ENCODE results near the gene MROH2A.

GRCh38 chr2:233824373-233824772 lies 46.2 kb downstream of the MROH2A start:
- TF ChIP-seq CTCF (IDR thresholded peaks at IDR 0.05 in 8 of 11, conservative IDR thresholded peaks at IDR 0.05 in 3 of 11) = no peak
- no peak for TF ChIP-seq POLR2A (IDR thresholded peaks at IDR 0.05)

Measured in spleen (tissue), 7 donors.